ENCODE measurements around the gene M6PR. TPM values are rescaled to one million over a fixed set of nuclear protein-coding genes. Genes with fewer than 3 reads are reported as not detected.
A peak's percentile ranks its signal among the peaks of the same experiment; 100 is the strongest.

Gene M6PR
- total and polyA plus RNA-seq, 7 experiments from 2014 or later, result 123 to 248 (median 177) TPM

GRCh38 chr12:8980137-8980536, 30.7 kb upstream of the M6PR start:
- Histone ChIP-seq H3K27ac (ENCODE audit: low read depth, low read length) (no peak overlapping the region), H3K4me3 (ENCODE audit: low read length) (no peak overlapping the region), H3K27me3 (ENCODE audit: control insufficient read depth in 2 of 2, insufficient read depth in 2 of 2, low read length in 2 of 2) (no peaks in the 10 kb centered on the region), H3K9me3 (ENCODE audit: control insufficient read depth in 2 of 3, low read length in 3 of 3) (peaks cover 0 to 26% (median 6%) of the 10 kb centered on the region in 3 experiments), H3K4me1 (ENCODE audit: control insufficient read depth in 2 of 2, insufficient read depth in 2 of 2, low read length in 2 of 2) (no peaks in the 10 kb centered on the region), H3K36me3 (ENCODE audit: control insufficient read depth in 2 of 3, insufficient read depth in 3 of 3, low read length in 3 of 3) (no peaks in the 10 kb centered on the region)
- ChIA-PET POLR2A (interaction anchor here (1.1 kb wide), 1 partner anchor 19 kb away, joined by 7 read pairs; no protein-coding TSS in a partner anchor), CTCF (interaction anchor here (1.1 to 1.2 kb wide), 2 partner anchors 28 to 59 kb away, joined by 3 read pairs; no protein-coding TSS in a partner anchor)
- peaks cover 12 to 40% (median 28%) of the 10 kb centered on the region in 5 donors for H3K36me3 Mint-ChIP-seq
- H3K4me1 Mint-ChIP-seq, result peaks cover 0 to 29% (median 20%) of the 10 kb centered on the region in 7 donors
- H3K4me3 Mint-ChIP-seq, result no peak overlapping the region
- intact Hi-C loops (cut with micrococcal nuclease), result no loop called here
- DNase-seq (no peak), ATAC-seq (no peak)
- H3K27me3 Mint-ChIP-seq, result peaks cover 0 to 1% (median 0%) of the 10 kb centered on the region in 5 donors
- H3K9me3 Mint-ChIP-seq, result peaks cover 4 to 58% (median 31%) of the 10 kb centered on the region in 11 donors
- peak overlapping the region in 3 of 9 donors; percentile 16 to 49 (median 28) for H3K27ac Mint-ChIP-seq

DNA sequence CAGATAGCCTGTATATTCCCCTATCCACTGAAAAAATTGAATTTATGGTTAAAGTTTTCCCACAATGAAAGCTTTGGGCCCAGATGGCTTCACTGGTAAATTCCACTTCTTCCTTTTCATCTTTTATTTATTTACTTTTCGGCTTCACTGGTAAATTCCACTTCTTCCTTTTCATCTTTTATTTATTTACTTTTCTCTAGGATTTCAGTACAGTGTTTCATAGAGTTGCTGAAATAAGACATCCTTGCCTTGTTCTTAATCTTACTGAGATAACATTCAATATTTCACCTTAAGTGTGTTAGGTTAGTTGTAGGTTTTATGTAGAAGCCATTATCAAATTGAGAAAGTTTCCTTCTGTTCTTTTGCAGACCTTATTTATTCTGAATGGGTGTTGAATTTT, 21.0 kb upstream of the M6PR start:
- no peak overlapping the region for H3K27ac ChIP-seq (ENCODE audit: low read depth, low read length)
- peaks cover 0 to 10% (median 8%) of the 10 kb centered on the region in 3 experiments for H3K9me3 ChIP-seq (ENCODE audit: control insufficient read depth in 2 of 3, low read length in 3 of 3)
- DNase-seq, result no peak
- H3K4me1 Mint-ChIP-seq, result peaks cover 0 to 25% (median 15%) of the 10 kb centered on the region in 7 donors
- no peak overlapping the region for H3K4me3 ChIP-seq (ENCODE audit: low read length)
- ChIA-PET CTCF (interaction anchor here (0.6 kb wide), 1 partner anchor 51 kb away, joined by 5 read pairs; no protein-coding TSS in a partner anchor), POLR2A (interaction anchor here (0.5 to 1.0 kb wide), 2 partner anchors 22 to 56 kb away, joined by 3 read pairs; no protein-coding TSS in a partner anchor)
- H3K27me3 Mint-ChIP-seq, result no peaks in the 10 kb centered on the region
- H3K36me3 ChIP-seq (ENCODE audit: control insufficient read depth in 2 of 3, insufficient read depth in 3 of 3, low read length in 3 of 3), result no peaks in the 10 kb centered on the region
- no peaks in the 10 kb centered on the region for H3K27me3 ChIP-seq (ENCODE audit: control insufficient read depth in 2 of 2, insufficient read depth in 2 of 2, low read length in 2 of 2)
- H3K9me3 Mint-ChIP-seq, result peaks cover 0 to 51% (median 21%) of the 10 kb centered on the region in 11 donors
- H3K36me3 Mint-ChIP-seq, result peaks cover 9 to 26% (median 16%) of the 10 kb centered on the region in 5 donors
- no peaks in the 10 kb centered on the region for H3K4me1 ChIP-seq (ENCODE audit: control insufficient read depth in 2 of 2, insufficient read depth in 2 of 2, low read length in 2 of 2)
- peak overlapping the region in 8 of 9 donors; percentile 5 to 80 (median 64) for H3K27ac Mint-ChIP-seq
- H3K4me3 Mint-ChIP-seq, result peak overlapping the region in 2 of 10 donors; percentile 3 to 13
- intact Hi-C loops (cut with micrococcal nuclease), result loop anchor here in 1 of 2 donors (1.0 kb wide), 1 partner anchor 10 kb away; no protein-coding TSS in a partner anchor
- no peak for ATAC-seq

GRCh38 chr12:8969861-8970411, 20.5 kb upstream of the M6PR start:
- no peaks in the 10 kb centered on the region for H3K36me3 ChIP-seq (ENCODE audit: control insufficient read depth in 2 of 3, insufficient read depth in 3 of 3, low read length in 3 of 3)
- peaks cover 0 to 49% (median 21%) of the 10 kb centered on the region in 11 donors for H3K9me3 Mint-ChIP-seq

GRCh38 chr12:8968761-8969160, 19.3 kb upstream of the M6PR start:
- no peak for ATAC-seq
- POLR2A ChIA-PET, result interaction anchor here (0.6 to 0.9 kb wide), 2 partner anchors 10 to 16 kb away, joined by 3 read pairs; no protein-coding TSS in a partner anchor

More at GRCh38 chr12:8969861-8970411, 20.5 kb upstream of the M6PR start:
- CTCF ChIA-PET, result interaction anchor here (0.7 kb wide), 1 partner anchor 10 kb away, joined by 4 read pairs; no protein-coding TSS in a partner anchor
- H3K36me3 Mint-ChIP-seq, result peaks cover 9 to 26% (median 13%) of the 10 kb centered on the region in 5 donors
- POLR2A ChIA-PET, result no interaction called here
- intact Hi-C loops (cut with micrococcal nuclease), result loop anchor here in 1 of 2 donors (1.0 kb wide), 1 partner anchor 10 kb away; no protein-coding TSS in a partner anchor
- H3K27ac Mint-ChIP-seq, result peak overlapping the region in 7 of 9 donors; percentile 5 to 80 (median 66)
- ATAC-seq (no peak), DNase-seq (no peak)
- no peak overlapping the region for H3K27ac ChIP-seq (ENCODE audit: low read depth, low read length)
- no peak overlapping the region for H3K4me3 ChIP-seq (ENCODE audit: low read length)
- peaks cover 0 to 10% (median 8%) of the 10 kb centered on the region in 3 experiments for H3K9me3 ChIP-seq (ENCODE audit: control insufficient read depth in 2 of 3, low read length in 3 of 3)
- no peaks in the 10 kb centered on the region for H3K4me1 ChIP-seq (ENCODE audit: control insufficient read depth in 2 of 2, insufficient read depth in 2 of 2, low read length in 2 of 2)
- H3K27me3 Mint-ChIP-seq, result no peaks in the 10 kb centered on the region
- no peaks in the 10 kb centered on the region for H3K27me3 ChIP-seq (ENCODE audit: control insufficient read depth in 2 of 2, insufficient read depth in 2 of 2, low read length in 2 of 2)
- peak overlapping the region in 2 of 10 donors; percentile 12 to 13 for H3K4me3 Mint-ChIP-seq
- H3K4me1 Mint-ChIP-seq, result peaks cover 0 to 26% (median 15%) of the 10 kb centered on the region in 7 donors

GRCh38 chr12:8960176-8960575, 10.7 kb upstream of the M6PR start:
- ChIA-PET CTCF (interaction anchor here (0.6 to 2.5 kb wide), 9 partner anchors 9 to 802 kb away, joined by 3 to 10 read pairs (median 4); no protein-coding TSS in a partner anchor), POLR2A (interaction anchor here (0.5 to 1.8 kb wide), 12 partner anchors 9 to 311 kb away, joined by 3 to 9 read pairs (median 4); partner anchors contain the start of gene M6PR)
- H3K4me1 Mint-ChIP-seq, result peaks cover 6 to 93% (median 75%) of the 10 kb centered on the region in 7 donors
- intact Hi-C loops (cut with micrococcal nuclease), result loop anchor here in 1 of 2 donors (1.0 to 2.0 kb wide), 3 partner anchors 9 to 17 kb away; no protein-coding TSS in a partner anchor
- H3K9me3 Mint-ChIP-seq, result peaks cover 0 to 17% (median 8%) of the 10 kb centered on the region in 11 donors
- ATAC-seq, result peak; percentile 94
- H3K27me3 Mint-ChIP-seq, result peaks cover 0 to 5% (median 0%) of the 10 kb centered on the region in 5 donors
- peaks cover 7 to 30% (median 16%) of the 10 kb centered on the region in 5 donors for H3K36me3 Mint-ChIP-seq
- Histone ChIP-seq H3K27me3 (ENCODE audit: control insufficient read depth in 2 of 2, insufficient read depth in 2 of 2, low read length in 2 of 2) (no peaks in the 10 kb centered on the region), H3K27ac (ENCODE audit: low read depth, low read length) (peak overlapping the region; percentile 52), H3K4me3 (ENCODE audit: low read length) (peak overlapping the region; percentile 12), H3K9me3 (ENCODE audit: control insufficient read depth in 2 of 3, low read length in 3 of 3) (peaks cover 0 to 4% (median 0%) of the 10 kb centered on the region in 3 experiments), H3K36me3 (ENCODE audit: control insufficient read depth in 2 of 3, insufficient read depth in 3 of 3, low read length in 3 of 3) (no peaks in the 10 kb centered on the region), H3K4me1 (ENCODE audit: control insufficient read depth in 2 of 2, insufficient read depth in 2 of 2, low read length in 2 of 2) (peaks cover 46 to 69% of the 10 kb centered on the region in 2 donors)
- H3K27ac Mint-ChIP-seq, result peak overlapping the region in 8 of 9 donors; percentile 69 to 99 (median 94)
- peak overlapping the region in 9 of 10 donors; percentile 54 to 84 (median 69) for H3K4me3 Mint-ChIP-seq
- DNase-seq, result peak in 7 of 9 donors; percentile 42 to 68 (median 57)

More at GRCh38 chr12:8968761-8969160, 19.3 kb upstream of the M6PR start:
- Mint-ChIP-seq H3K27me3 (peaks cover 0 to 5% (median 0%) of the 10 kb centered on the region in 5 donors), H3K4me1 (peaks cover 0 to 36% (median 25%) of the 10 kb centered on the region in 7 donors), H3K4me3 (no peak overlapping the region), H3K27ac (no peak overlapping the region), H3K9me3 (peaks cover 0 to 47% (median 25%) of the 10 kb centered on the region in 11 donors), H3K36me3 (peaks cover 14 to 31% (median 17%) of the 10 kb centered on the region in 5 donors)
- Histone ChIP-seq H3K36me3 (ENCODE audit: control insufficient read depth in 2 of 3, insufficient read depth in 3 of 3, low read length in 3 of 3) (no peaks in the 10 kb centered on the region), H3K9me3 (ENCODE audit: control insufficient read depth in 2 of 3, low read length in 3 of 3) (peaks cover 0 to 10% (median 8%) of the 10 kb centered on the region in 3 experiments), H3K4me1 (ENCODE audit: control insufficient read depth in 2 of 2, insufficient read depth in 2 of 2, low read length in 2 of 2) (no peaks in the 10 kb centered on the region), H3K4me3 (ENCODE audit: low read length) (no peak overlapping the region), H3K27me3 (ENCODE audit: control insufficient read depth in 2 of 2, insufficient read depth in 2 of 2, low read length in 2 of 2) (no peaks in the 10 kb centered on the region), H3K27ac (ENCODE audit: low read depth, low read length) (no peak overlapping the region)
- CTCF ChIA-PET, result no interaction called here
- DNase-seq, result no peak
- intact Hi-C loops (cut with micrococcal nuclease), result no loop called here

DNA sequence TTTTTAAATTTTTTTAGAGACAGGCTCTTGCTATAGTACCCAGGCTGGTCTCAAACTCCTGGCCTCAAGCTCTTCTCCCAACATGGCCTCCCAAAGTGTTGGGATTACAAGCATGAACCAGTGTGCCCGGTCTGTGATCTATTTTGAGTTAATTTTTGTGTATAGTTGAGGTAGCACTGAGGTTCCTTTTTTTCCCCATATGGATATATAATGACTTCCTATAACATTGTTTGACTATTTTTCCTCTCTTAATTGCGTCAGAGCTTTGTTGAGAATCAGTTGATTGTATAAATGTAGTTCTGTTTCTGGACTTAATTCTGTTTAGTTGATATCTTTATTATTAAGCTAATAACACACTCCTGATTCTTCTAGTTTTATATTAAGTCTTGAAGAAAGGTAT, 8.6 kb upstream of the M6PR start:
- Mint-ChIP-seq H3K4me1 (peaks cover 21 to 98% (median 79%) of the 10 kb centered on the region in 7 donors), H3K4me3 (peak overlapping the region in 3 of 10 donors; percentile 23 to 68 (median 42)), H3K27me3 (no peaks in the 10 kb centered on the region), H3K27ac (peak overlapping the region in 8 of 9 donors; percentile 62 to 99 (median 92)), H3K36me3 (peaks cover 0 to 34% (median 10%) of the 10 kb centered on the region in 5 donors), H3K9me3 (peaks cover 0 to 6% (median 2%) of the 10 kb centered on the region in 11 donors)
- intact Hi-C loops (cut with micrococcal nuclease), result no loop called here
- H3K27me3 ChIP-seq (ENCODE audit: control insufficient read depth in 2 of 2, insufficient read depth in 2 of 2, low read length in 2 of 2), result no peaks in the 10 kb centered on the region
- peaks cover 67 to 87% of the 10 kb centered on the region in 2 donors for H3K4me1 ChIP-seq (ENCODE audit: control insufficient read depth in 2 of 2, insufficient read depth in 2 of 2, low read length in 2 of 2)
- peaks cover 0 to 4% (median 0%) of the 10 kb centered on the region in 3 experiments for H3K9me3 ChIP-seq (ENCODE audit: control insufficient read depth in 2 of 3, low read length in 3 of 3)
- POLR2A ChIA-PET, result interaction anchor here (0.6 to 0.9 kb wide), 3 partner anchors 34 to 60 kb away, joined by 3 to 4 read pairs (median 3); no protein-coding TSS in a partner anchor
- H3K27ac ChIP-seq (ENCODE audit: low read depth, low read length), result peak overlapping the region; percentile 18
- ATAC-seq, result no peak
- no peaks in the 10 kb centered on the region for H3K36me3 ChIP-seq (ENCODE audit: control insufficient read depth in 2 of 3, insufficient read depth in 3 of 3, low read length in 3 of 3)
- CTCF ChIA-PET, result interaction anchor here (0.6 to 1.0 kb wide), 3 partner anchors 8 to 793 kb away, joined by 3 to 4 read pairs (median 3); partner anchors contain the start of gene M6PR
- no peak overlapping the region for H3K4me3 ChIP-seq (ENCODE audit: low read length)
- no peak for DNase-seq
